HepG2 (cell line): Measurements from ENCODE around the gene MSMP. TPM values are rescaled to one million over a fixed set of nuclear protein-coding genes. Genes with fewer than 3 reads are reported as not detected.

Experiments
- ATF4 ChIP-seq, 2 experiments: fragments of 450-650 bp in 1 of 2; sonication (generic) in 1 of 2; formaldehyde crosslinking; IDR thresholded peaks; 2 replicates each; pipeline versions ENCODE4 v1.5.0 to v1.8.0; 2020 to 2022; ENCODE audit warnings: mild to moderate bottlenecking in 1 of 2, missing genetic modification reagents in 1 of 2
- BRD4 ChIP-seq: sonication (generic); formaldehyde crosslinking; IDR thresholded peaks from 2 replicates; pipeline ENCODE4 v1.4.0; 2020; ENCODE audit warnings: missing genetic modification reagents
- CHD4 ChIP-seq: fragments of 200-600 bp; sonication (generic); IDR thresholded peaks from 2 replicates; pipeline ENCODE4 v1.7.0; 2017; ENCODE audit warnings: mild to moderate bottlenecking, low read length, borderline replicate concordance
- GATAD2A ChIP-seq: IDR thresholded peaks from 2 replicates; pipeline ENCODE4 v1.6.1; 2016
- GTF2F1 ChIP-seq: fragments of 150-350 bp; IDR thresholded peaks from 2 replicates; pipeline ENCODE4 v1.6.1; 2014; ENCODE audit warnings: low read length
- HMG20A ChIP-seq: IDR thresholded peaks from 2 replicates; pipeline ENCODE4 v1.6.1; 2016; ENCODE audit warnings: borderline replicate concordance
- IRX3 ChIP-seq: sonication (generic); formaldehyde crosslinking; IDR thresholded peaks from 2 replicates; pipeline ENCODE4 v1.8.1; 2023; ENCODE audit warnings: mild to moderate bottlenecking, low read depth, missing genetic modification reagents, borderline replicate concordance
- RELA ChIP-seq: sonication (generic); formaldehyde crosslinking; IDR thresholded peaks from 2 replicates; pipeline ENCODE4 v1.4.0; 2020; ENCODE audit warnings: missing genetic modification reagents
- RFX5 ChIP-seq: IDR thresholded peaks from 2 replicates; pipeline ENCODE4 v1.6.1; 2011; ENCODE audit warnings: low read depth, low read length, improper control_type of control experiment
- TGIF2 ChIP-seq: IDR thresholded peaks from 2 replicates; pipeline ENCODE4 v1.6.1; 2016; ENCODE audit warnings: control low read depth, missing compliant biosample characterization
- TRAFD1 ChIP-seq: sonication (generic); formaldehyde crosslinking; IDR thresholded peaks from 2 replicates; pipeline ENCODE4 v1.5.1; 2020; ENCODE audit warnings: missing genetic modification reagents, mild to moderate bottlenecking, borderline replicate concordance
- ZIK1 ChIP-seq: sonication (generic); formaldehyde crosslinking; IDR thresholded peaks from 2 replicates; pipeline ENCODE4 v1.5.0; 2020; ENCODE audit warnings: mild to moderate bottlenecking, low read depth, missing genetic modification reagents, borderline replicate concordance
- ZNF251 ChIP-seq: sonication (generic); formaldehyde crosslinking; IDR thresholded peaks from 2 replicates; pipeline ENCODE4 v1.9.0; 2021; ENCODE audit warnings: mild to moderate bottlenecking, missing genetic modification reagents
- polyA plus RNA-seq, 8 experiments: library from polyadenylated mRNA; depleted of rRNA in 3 of 8; stranded (reverse) in 7 of 8; unstranded in 1 of 8; fragments of >200 nt; fragmentation: Illumina TruSeq in 4 of 8; extraction: Trizol in 4 of 8; gene quantifications; 2 replicates each; pipeline versions ENCODE4 v1.2.1 to v1.2.3, GENCODE V29; 2011 to 2016; ENCODE audit warnings: low read depth in 4 of 8, missing spikeins in 1 of 8, mixed read lengths in 1 of 8; ENCODE audit not compliant: insufficient read depth in 1 of 8
- total RNA-seq, 5 experiments: library from RNA; depleted of rRNA; stranded (reverse); fragments of >200 nt; fragmentation: Illumina TruSeq; extraction: Trizol; gene quantifications; 2 replicates each; pipeline ENCODE4 v1.2.3, GENCODE V29; 2016; ENCODE audit warnings: low read depth in 1 of 5

The MSMP gene
- total and polyA plus RNA-seq, 2 of the 13 experiments (the other 11 are each of a cell fraction or from before 2014, with no cell fraction given): 0.24 to 0.46 TPM

DNA sequence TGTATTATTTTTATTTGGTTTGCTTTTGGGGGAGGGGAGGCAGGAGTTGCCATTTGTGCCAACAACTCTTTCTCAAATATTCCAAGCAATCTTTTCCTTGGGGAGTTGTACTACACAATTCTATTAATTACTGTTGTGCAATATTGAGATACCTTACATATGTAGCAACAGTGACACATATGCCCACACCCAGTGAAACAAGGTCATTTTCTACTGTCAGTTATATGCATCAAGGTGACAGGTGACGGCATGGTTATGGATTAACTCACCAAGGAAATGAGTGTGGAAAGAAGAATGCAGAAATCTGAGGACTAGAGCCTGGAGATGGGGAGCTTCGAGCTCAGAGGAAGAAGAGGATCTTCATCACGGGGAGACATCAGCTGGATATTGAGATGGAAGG, 17.9 kb upstream of the MSMP start (continued):
- no peak for TF ChIP-seq TRAFD1 (CRISPR knock-in tag)
- no peak for TF ChIP-seq ZIK1 (CRISPR knock-in tag)
- no peak for TF ChIP-seq ZNF251
- TF ChIP-seq IRX3 (CRISPR knock-in tag): no peak
- TF ChIP-seq TGIF2 (CRISPR knock-in tag): peak; percentile 98
- TF ChIP-seq GTF2F1: no peak
- no peak for TF ChIP-seq CHD4
- TF ChIP-seq ATF4 (CRISPR knock-in tag; IDR thresholded peaks at IDR 0.05): peak in 1 of 2 experiments; percentile 37; a peak in 1 of 4 replicates
- TF ChIP-seq RFX5: peak; percentile 38; the same call in 1 of the 2 replicates
- no peak for TF ChIP-seq BRD4 (CRISPR knock-in tag)
- TF ChIP-seq RELA (CRISPR knock-in tag): no peak
- peak; percentile 51; the same call in 1 of the 2 replicates for TF ChIP-seq GATAD2A (CRISPR knock-in tag)
- TF ChIP-seq HMG20A: peak; percentile 32; the same call in 1 of the 2 replicates
- TF ChIP-seq, all 625 proteins: peak for 13
